Measurements from ENCODE around the gene DDX23. TPM values are rescaled to one million over a fixed set of nuclear protein-coding genes. Genes with fewer than 3 reads are reported as not detected.

The DDX23 gene
- total RNA-seq (2014; rRNA removed; shearing (Covaris generic)), result 101 and 106 TPM in 2 replicates

DNA sequence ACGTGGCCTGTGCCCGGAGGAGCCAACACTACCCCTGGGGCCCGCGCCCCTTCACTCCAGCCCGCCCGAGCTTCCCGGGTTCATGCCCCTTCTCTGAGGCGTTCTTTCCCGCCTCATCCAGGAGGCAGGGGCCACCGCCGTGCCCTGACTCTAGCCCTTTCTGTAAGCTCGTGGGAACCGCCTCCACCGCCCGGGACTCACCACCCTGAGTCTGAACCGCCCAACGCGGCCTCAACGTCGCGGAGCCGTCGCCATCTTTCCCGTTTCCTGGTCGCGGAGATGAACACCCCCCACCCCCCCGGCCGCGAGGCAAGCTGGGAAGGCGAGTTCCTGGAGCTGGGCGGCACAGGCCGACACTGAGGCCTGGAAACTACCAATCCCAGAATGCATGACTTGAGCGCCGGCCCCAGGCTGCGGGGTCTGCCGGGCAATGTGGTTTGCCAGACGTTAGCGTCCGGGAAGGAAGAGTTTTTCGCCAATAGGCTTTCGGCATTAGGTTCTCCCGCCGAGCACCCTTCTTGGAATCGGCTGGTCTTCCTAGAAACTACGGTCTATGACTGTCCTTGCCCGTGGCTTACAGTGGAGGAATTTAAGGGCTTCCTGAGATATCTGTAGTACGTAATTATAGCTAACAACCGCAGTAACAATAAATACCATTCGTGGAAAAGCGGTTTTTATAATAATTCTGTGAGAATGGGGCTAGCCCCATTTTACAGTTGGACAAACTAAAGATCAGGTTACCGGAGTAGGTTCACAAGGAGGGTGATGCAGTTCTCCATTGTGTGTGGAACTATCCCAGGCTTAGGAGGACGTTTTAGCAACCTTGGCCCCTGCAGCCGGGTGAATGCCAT, at the start of gene DDX23:
Gene DDX23 (minus strand): TSS at position 281 of the 851 bp plus-strand sequence. CDS start 6,381 bp downstream, outside the sequence.
- Histone ChIP-seq H3K36me3 (replicated peaks; ENCODE audit: control insufficient read depth, insufficient read depth, low read length) (0 out of 2 replicates have a peak, but pooled peaks cover 1% of the 10 kb centered on the region), H3K4me3 (ENCODE audit: insufficient read depth, low read depth, low read length) (peak within 1 kb of the TSS; percentile 92)

DNA sequence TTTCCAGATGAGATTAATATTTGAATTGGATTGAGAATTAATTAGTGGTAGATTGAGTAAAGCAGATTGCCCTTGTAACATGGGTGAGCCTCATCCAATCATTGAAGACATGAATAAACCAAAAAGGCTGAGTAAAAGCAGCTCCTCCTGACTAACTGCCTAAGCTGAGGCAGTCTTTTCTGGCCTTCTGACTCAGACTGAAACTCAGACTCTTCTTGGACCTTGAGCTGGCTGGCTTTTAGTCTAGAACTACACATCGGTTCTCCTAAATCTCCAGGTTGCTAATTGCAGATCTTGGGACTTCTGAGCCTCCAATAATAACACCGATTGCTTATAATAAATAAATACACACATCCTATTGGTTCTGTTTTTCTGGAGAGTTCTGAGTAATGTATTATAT, 49.3 kb upstream of the DDX23 start:
- Histone ChIP-seq H3K27me3 (ENCODE audit: control insufficient read depth, insufficient read depth, low read length) (no peaks in the 10 kb centered on the region; the same call in 1 of the 2 replicates), H3K4me3 (ENCODE audit: insufficient read depth, low read depth, low read length) (no peak overlapping the region), H3K36me3 (replicated peaks; ENCODE audit: control insufficient read depth, insufficient read depth, low read length) (no peaks in the 10 kb centered on the region)
- DNase-seq, result no peak

More for the DNA sequence above, at the start of gene DDX23:
- peak; percentile 98 for DNase-seq
- H3K27me3 ChIP-seq (ENCODE audit: control insufficient read depth, insufficient read depth, low read length), result no peaks in the 10 kb centered on the region

DNA sequence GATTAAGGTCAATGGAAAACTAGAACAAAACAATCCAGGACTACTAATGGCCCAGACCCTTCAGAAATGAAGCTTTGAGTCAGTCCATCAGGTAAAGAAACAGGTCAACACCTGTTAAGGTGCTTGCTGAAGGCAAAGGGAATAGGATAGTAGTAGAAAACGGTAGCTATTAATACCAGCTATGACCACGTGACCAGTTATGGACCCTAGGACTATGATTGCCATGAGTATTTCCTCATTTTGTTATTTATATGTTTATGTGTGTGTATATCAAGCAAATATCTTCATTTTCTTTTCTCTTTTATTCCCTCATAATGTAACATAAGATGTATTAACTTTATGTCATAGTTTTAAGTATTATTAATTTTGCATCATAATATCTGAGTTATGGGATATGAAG, 47.7 kb upstream of the DDX23 start:
- Histone ChIP-seq H3K36me3 (replicated peaks; ENCODE audit: control insufficient read depth, insufficient read depth, low read length) (no peaks in the 10 kb centered on the region), H3K4me3 (ENCODE audit: insufficient read depth, low read depth, low read length) (no peak overlapping the region), H3K27me3 (ENCODE audit: control insufficient read depth, insufficient read depth, low read length) (no peaks in the 10 kb centered on the region; the same call in 1 of the 2 replicates)
- no peak for DNase-seq

DNA sequence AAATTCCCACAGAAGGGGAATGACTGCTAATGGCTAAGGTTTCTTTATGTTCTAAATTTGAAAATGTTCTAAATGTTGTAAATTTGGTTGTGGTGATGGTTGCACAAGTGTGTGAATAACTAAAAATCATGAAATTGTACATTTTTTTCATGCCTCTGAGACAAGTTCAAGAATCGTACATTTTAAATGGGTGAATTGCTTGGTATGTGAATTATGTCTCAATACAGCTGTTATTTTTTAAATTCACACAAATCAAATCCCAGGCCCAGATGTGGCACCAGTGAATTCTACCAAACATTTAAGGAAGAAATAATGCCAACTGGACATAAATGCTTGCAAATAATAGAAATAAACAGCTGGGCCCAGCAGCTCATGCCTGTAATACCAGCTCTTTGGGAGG, 42.3 kb upstream of the DDX23 start:
- DNase-seq, result no peak
- Histone ChIP-seq H3K4me3 (ENCODE audit: insufficient read depth, low read depth, low read length) (no peak overlapping the region), H3K27me3 (ENCODE audit: control insufficient read depth, insufficient read depth, low read length) (peaks cover 4% of the 10 kb centered on the region), H3K36me3 (replicated peaks; ENCODE audit: control insufficient read depth, insufficient read depth, low read length) (no peaks in the 10 kb centered on the region)

DNA sequence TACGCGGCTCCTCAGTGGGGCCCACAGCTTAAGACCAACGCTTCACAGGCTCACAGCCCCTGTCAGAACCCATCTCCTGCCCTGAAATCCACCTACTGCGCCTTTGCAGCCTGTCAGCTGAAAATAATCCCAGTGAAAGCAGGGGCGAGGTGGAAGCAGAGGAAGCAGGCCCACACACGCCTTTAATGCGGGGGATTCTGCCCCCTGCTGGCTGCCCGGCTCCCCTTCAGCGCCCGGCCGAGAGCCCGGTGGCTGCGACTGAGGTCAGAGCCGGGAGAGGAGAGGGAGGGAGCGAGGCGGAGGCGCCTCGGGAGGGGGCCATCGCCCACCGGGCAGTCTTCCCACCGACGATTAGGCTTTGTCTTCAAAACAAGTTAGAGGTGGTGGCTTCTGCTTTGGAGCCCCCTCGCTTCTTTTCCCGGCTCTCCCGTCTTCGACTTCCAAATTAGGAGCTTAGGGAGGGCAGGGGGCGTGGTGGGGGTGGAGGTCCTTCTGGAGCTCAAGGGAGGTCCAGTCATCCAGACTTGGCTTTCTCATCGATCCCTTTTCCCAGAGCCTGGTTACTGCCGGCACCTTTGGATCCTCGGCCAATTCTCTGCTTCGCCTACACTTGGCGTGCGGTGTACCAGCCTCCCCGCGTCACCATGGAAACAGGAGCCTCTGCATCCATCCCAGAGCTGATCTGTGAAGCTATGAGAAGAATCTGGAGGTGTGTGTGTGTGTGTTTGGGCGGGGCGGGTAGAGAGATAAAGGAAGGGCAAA, 38.9 kb upstream of the DDX23 start:
- H3K27me3 ChIP-seq (ENCODE audit: control insufficient read depth, insufficient read depth, low read length), result peaks cover 4% of the 10 kb centered on the region
- H3K4me3 ChIP-seq (ENCODE audit: insufficient read depth, low read depth, low read length), result peak overlapping the region; percentile 55
- peak; percentile 90 for DNase-seq
- H3K36me3 ChIP-seq (replicated peaks; ENCODE audit: control insufficient read depth, insufficient read depth, low read length), result no peaks in the 10 kb centered on the region

DNA sequence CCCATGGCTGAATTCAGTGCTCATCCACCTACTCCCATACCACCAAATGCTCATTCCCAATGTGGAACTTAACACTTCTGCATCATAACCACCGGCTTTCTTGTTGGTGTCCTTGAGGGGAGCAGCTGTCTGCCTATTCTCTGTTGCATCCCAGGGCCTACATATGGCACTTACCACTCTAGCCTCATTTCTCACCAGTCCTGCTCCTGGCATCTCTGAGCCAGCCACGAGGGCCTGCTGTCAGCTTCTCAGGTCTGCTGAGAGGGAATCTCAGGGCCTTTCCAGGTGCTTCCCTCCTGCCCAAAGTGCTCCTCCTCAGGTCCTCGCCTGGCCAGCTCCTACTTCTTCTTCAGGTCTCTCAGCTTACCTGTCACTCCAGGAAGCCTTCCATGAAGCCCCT, 37.7 kb upstream of the DDX23 start:
- Histone ChIP-seq H3K36me3 (replicated peaks; ENCODE audit: control insufficient read depth, insufficient read depth, low read length) (no peaks in the 10 kb centered on the region), H3K27me3 (ENCODE audit: control insufficient read depth, insufficient read depth, low read length) (peaks cover 4% of the 10 kb centered on the region), H3K4me3 (ENCODE audit: insufficient read depth, low read depth, low read length) (no peak overlapping the region)
- DNase-seq, result no peak

DNA sequence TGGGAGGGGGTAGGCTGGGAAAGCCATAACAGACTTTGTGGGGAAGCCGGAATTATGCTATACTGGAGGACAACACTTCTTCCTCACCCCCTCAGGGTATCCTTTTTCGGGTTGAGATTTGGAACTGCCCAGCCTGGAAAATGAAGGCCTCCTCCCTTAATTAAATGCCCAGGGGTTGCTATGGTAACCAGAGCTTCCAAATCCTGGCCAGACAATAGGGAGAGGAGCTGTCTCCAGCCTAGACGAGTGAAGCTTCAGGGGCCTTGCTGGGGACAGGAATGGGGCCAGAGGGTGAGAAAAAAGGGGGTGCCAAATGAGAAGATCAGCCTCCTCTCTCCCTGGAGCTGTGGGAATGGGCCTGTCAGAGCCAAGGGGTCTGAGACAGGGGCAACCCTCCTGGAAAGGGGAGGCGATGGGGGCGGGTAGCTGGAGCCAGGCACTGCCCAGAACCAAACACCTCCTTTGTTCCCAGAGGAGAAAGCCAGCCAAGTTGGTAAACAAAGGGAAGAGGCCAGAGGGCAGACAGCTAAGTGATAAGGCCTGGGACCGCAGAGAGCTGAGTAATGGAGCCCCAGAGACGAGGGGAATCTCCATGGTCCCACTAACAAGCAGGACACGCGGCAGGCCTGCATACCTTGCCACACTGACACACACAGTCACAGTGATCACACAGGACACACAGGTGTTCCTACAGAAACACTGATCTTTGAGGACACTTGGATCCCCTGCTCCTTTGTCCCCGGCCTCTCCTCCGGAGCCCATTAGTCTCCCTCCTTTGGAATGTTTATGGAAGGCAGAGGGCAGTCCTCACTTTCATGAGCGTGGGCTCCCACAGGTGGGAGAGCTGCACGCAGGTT, 31.6 kb upstream of the DDX23 start:
- Histone ChIP-seq H3K4me3 (ENCODE audit: insufficient read depth, low read depth, low read length) (no peak overlapping the region), H3K27me3 (ENCODE audit: control insufficient read depth, insufficient read depth, low read length) (no peaks in the 10 kb centered on the region; the same call in 1 of the 2 replicates), H3K36me3 (replicated peaks; ENCODE audit: control insufficient read depth, insufficient read depth, low read length) (no peaks in the 10 kb centered on the region)
- peak; percentile 54 for DNase-seq

DNA sequence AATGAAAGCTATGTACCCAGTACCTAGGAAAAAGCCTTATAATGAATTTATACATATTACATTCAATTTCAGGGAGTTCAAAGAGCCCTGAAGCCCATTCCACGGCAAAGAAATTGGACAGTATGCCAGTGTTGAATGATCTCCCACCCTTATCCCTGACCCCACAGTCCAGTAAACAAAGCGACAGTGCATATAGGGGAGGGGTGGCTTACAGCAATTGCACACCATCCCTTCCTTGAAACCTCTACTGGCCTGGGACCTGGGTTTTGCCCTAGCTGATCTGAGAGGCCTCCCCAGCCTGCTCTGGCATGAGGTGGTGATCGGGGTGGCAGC, 31.0 kb upstream of the DDX23 start:
- DNase-seq, result no peak
- Histone ChIP-seq H3K27me3 (ENCODE audit: control insufficient read depth, insufficient read depth, low read length) (no peaks in the 10 kb centered on the region; the same call in 1 of the 2 replicates), H3K36me3 (replicated peaks; ENCODE audit: control insufficient read depth, insufficient read depth, low read length) (no peaks in the 10 kb centered on the region), H3K4me3 (ENCODE audit: insufficient read depth, low read depth, low read length) (no peak overlapping the region)

DNA sequence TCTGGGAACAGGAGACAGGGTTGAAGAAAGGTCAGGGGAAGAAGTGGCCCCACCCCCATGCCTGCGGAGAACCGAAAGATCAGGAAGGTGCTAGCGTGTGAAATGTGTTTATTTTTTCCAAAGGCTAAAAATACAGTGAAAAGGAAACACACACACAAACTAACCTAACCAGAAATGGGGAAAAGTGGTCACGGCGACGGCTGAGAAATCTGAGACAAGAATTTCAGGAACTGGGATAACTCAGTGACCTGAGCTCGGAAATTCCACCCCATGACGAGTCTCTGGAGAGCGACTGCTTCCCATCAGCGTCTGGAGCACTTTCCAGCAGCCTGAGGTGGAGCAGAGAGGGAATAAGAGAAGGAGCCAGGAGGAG, 30.3 kb upstream of the DDX23 start:
- Histone ChIP-seq H3K4me3 (ENCODE audit: insufficient read depth, low read depth, low read length) (peak overlapping the region; percentile 22; the same call in 1 of the 2 replicates), H3K36me3 (replicated peaks; ENCODE audit: control insufficient read depth, insufficient read depth, low read length) (no peaks in the 10 kb centered on the region), H3K27me3 (ENCODE audit: control insufficient read depth, insufficient read depth, low read length) (no peaks in the 10 kb centered on the region; the same call in 1 of the 2 replicates)
- DNase-seq, result peak; percentile 26

DNA sequence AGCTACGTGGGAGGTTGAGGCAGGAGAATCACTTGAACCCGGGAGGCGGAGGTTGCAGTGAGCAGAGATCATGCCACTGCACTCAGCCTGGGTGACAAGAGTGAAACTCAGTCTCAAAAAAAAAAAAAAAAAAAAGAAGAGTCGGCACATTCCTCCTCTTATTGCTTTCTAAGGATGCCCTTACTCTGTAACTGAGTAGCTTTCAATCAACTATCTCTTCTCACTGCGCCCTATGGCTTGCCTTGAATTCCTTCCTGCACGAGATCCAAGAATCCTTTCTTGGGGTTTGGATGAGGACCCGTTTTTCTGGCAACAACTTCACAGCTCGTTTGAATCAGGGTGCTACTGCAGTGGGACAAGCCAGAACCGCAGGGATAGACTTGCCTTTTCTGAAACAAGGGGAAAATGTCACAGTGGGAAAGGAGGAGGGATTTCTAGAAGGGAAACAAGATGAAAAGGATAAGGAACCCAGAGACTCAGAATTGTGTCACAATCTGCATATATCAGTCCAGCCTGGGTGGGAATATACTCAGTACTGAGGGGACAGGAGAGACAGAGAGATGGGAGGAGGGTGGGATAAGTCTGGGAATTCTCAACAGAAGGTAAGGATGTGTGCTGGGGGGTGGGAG, 29.8 kb upstream of the DDX23 start:
- no peaks in the 10 kb centered on the region; the same call in 1 of the 2 replicates for H3K27me3 ChIP-seq (ENCODE audit: control insufficient read depth, insufficient read depth, low read length)
- H3K36me3 ChIP-seq (replicated peaks; ENCODE audit: control insufficient read depth, insufficient read depth, low read length), result no peaks in the 10 kb centered on the region
- peak overlapping the region; percentile 22; the same call in 1 of the 2 replicates for H3K4me3 ChIP-seq (ENCODE audit: insufficient read depth, low read depth, low read length)
- no peak for DNase-seq

DNA sequence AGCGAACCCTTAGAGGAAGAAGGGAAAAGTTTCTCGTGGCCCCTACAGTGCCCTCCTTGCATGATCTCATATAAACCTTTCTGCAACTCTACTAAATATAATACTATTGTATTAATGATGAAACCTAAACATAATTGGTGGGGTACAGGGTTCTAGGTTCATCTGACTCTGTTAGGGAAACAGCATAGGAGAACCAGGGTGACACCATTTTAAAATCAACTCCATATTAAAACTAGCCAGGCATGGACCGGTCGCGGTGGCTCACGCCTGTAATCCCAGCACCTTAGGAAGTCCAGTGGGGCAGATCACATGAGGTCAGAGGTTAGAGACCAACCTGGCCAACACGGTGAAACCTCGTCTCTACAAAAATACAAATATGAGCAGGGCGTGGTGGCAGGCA, 28.7 kb upstream of the DDX23 start:
- DNase-seq, result no peak
- Histone ChIP-seq H3K27me3 (ENCODE audit: control insufficient read depth, insufficient read depth, low read length) (no peaks in the 10 kb centered on the region; the same call in 1 of the 2 replicates), H3K36me3 (replicated peaks; ENCODE audit: control insufficient read depth, insufficient read depth, low read length) (no peaks in the 10 kb centered on the region), H3K4me3 (ENCODE audit: insufficient read depth, low read depth, low read length) (no peak overlapping the region)

DNA sequence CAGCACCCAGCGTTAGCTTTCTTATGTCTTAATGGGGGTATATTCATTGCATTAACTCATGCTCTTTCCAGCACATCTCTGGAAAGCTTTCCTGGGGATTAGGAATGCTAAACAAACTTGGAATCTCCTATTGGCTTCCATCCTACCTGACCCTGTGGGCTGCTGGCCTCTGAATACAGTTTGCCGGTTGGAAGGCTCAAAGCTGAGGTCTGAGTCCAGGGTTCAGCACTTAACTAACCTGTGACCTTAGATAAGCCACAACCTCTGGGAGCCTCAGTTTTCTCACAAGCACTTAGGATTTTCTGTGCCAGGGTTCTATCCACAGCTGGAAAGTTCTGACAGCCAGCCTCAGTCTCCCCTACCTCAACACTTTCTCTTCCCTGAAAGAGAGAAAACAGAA, 26.6 kb upstream of the DDX23 start:
- Histone ChIP-seq H3K27me3 (ENCODE audit: control insufficient read depth, insufficient read depth, low read length) (no peaks in the 10 kb centered on the region; the same call in none of the 2 replicates), H3K4me3 (ENCODE audit: insufficient read depth, low read depth, low read length) (no peak overlapping the region), H3K36me3 (replicated peaks; ENCODE audit: control insufficient read depth, insufficient read depth, low read length) (no peaks in the 10 kb centered on the region)
- DNase-seq, result no peak

DNA sequence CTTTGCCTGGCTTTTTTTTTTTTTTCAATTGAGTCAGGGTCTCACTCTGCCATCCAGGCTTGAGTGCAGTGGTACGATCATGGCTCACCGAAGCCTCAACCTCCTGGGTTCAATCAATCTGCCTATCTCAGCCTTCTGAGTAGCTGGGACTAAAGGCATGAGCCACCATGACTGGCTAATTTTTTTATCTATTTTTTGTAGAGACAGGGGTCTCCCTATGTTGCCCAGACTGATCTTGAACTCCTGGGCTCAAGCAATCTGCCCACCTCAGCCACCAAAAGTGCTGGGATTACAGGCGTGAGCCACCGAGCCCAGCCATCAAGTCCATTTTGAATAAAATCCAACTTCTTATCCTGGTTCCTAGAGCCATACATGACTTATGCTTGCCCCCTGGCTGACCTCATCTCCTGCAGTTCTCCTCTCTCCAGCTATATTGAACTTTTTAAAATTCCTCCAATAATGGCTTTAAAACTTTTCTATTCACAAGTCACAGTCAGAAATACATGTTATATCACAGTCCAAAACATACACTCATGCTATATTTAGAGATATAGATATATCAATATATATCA, 24.1 kb upstream of the DDX23 start:
- Histone ChIP-seq H3K27me3 (ENCODE audit: control insufficient read depth, insufficient read depth, low read length) (no peaks in the 10 kb centered on the region; the same call in 1 of the 2 replicates), H3K4me3 (ENCODE audit: insufficient read depth, low read depth, low read length) (no peak overlapping the region), H3K36me3 (replicated peaks; ENCODE audit: control insufficient read depth, insufficient read depth, low read length) (no peaks in the 10 kb centered on the region)
- DNase-seq, result no peak

Measured in H7 (cell line).